Measurements from ENCODE around the gene ZNF385A. TPM values are rescaled to one million over a fixed set of nuclear protein-coding genes. Genes with fewer than 3 reads are reported as not detected.
"Not testable (repeated sequence)": the region's sequence is repeated elsewhere in the genome, so short reads cannot be mapped to it uniquely, and the experiment has no call there.

ZNF385A gene
- polyA plus RNA-seq, 1 donor from 2014 or later, result 0.46 TPM

- TF ChIP-seq RAD21 (conservative IDR thresholded peaks at IDR 0.05), result peak; percentile 21
- TF ChIP-seq EP300 (conservative IDR thresholded peaks at IDR 0.05; ENCODE audit: poor library complexity, severe bottlenecking), result peak; percentile 6
These were observed 59.0 kb downstream of the ZNF385A start for GRCh38 chr12:54325442-54326109.

GRCh38 chr12:54324617-54325441 lies 59.7 kb downstream of the ZNF385A start, which contains the start of gene COPZ1:
COPZ1 (plus strand) TSS chr12:54325131; CDS start chr12:54325164, 33 bp downstream.
- TF ChIP-seq MXI1 (conservative IDR thresholded peaks at IDR 0.05; ENCODE audit: poor library complexity, severe bottlenecking) (peak; percentile 86), EZH2 (IDR thresholded peaks at IDR 0.05; ENCODE audit: borderline replicate concordance, insufficient read depth, low read length, poor library complexity, severe bottlenecking) (no peak), SMC3 (conservative IDR thresholded peaks at IDR 0.05; ENCODE audit: poor library complexity) (peak; percentile 52), EP300 (conservative IDR thresholded peaks at IDR 0.05; ENCODE audit: poor library complexity, severe bottlenecking) (peak; percentile 51), POLR2AphosphoS5 (IDR thresholded peaks at IDR 0.05) (peak; percentile 91), TAF1 (IDR thresholded peaks at IDR 0.05; ENCODE audit: low read depth) (peak; percentile 92), RAD21 (conservative IDR thresholded peaks at IDR 0.05) (peak; percentile 50), CTCF (IDR thresholded peaks at IDR 0.05; ENCODE audit: poor library complexity, severe bottlenecking) (peak; percentile 92), REST (IDR thresholded peaks at IDR 0.05; ENCODE audit: borderline replicate concordance) (peak; percentile 72)
- no peaks in the 10 kb centered on the region for H4K20me1 ChIP-seq (ENCODE audit: insufficient read depth)
- peak within 1 kb of the TSS; percentile 98 for H3K4me2 ChIP-seq (ENCODE audit: low read length)

More at GRCh38 chr12:54325442-54326109, 59.0 kb downstream of the ZNF385A start:
- H3K27me3 ChIP-seq (ENCODE audit: insufficient read depth, low read depth, low read length); H4K20me1 ChIP-seq (ENCODE audit: insufficient read depth); H3F3A ChIP-seq (ENCODE audit: insufficient read depth, low read length, poor library complexity, severe bottlenecking); H3K36me3 ChIP-seq (ENCODE audit: insufficient read depth, low read length); H3K9me2 ChIP-seq (ENCODE audit: insufficient read depth, low read length); H3K9me3 ChIP-seq (ENCODE audit: low read length): not testable (repeated sequence)
- H2AFZ ChIP-seq (ENCODE audit: low read depth, low read length), result peak overlapping the region; percentile 53
- peaks cover 18% of the 10 kb centered on the region for H3K79me2 ChIP-seq (replicated peaks; ENCODE audit: insufficient read depth, low read length)
- peak overlapping the region; percentile 98 for H3K4me2 ChIP-seq (ENCODE audit: low read length)
- peak overlapping the region; percentile 77 for H3K27ac ChIP-seq (ENCODE audit: low read length)
- peak overlapping the region; percentile 72 for H3K4me3 ChIP-seq (ENCODE audit: low read length)
- H3K9ac ChIP-seq (ENCODE audit: low read length), result peak overlapping the region; percentile 79

More at GRCh38 chr12:54324617-54325441, 59.7 kb downstream of the ZNF385A start, which contains the start of gene COPZ1:
- no peaks in the 10 kb centered on the region for H3K9me2 ChIP-seq (ENCODE audit: insufficient read depth, low read length)
- H3K4me3 ChIP-seq (ENCODE audit: low read length), result peak within 1 kb of the TSS; percentile 72
- peaks cover 14% of the 10 kb centered on the region for H3K79me2 ChIP-seq (replicated peaks; ENCODE audit: insufficient read depth, low read length)
- H3K36me3 ChIP-seq (ENCODE audit: insufficient read depth, low read length), result no peaks in the 10 kb centered on the region
- H3K9me3 ChIP-seq (ENCODE audit: low read length), result no peaks in the 10 kb centered on the region
- no peaks in the 10 kb centered on the region for H3F3A ChIP-seq (ENCODE audit: insufficient read depth, low read length, poor library complexity, severe bottlenecking)
- peak within 1 kb of the TSS; percentile 100 for H2AFZ ChIP-seq (ENCODE audit: low read depth, low read length)
- peak within 1 kb of the TSS; percentile 77 for H3K27ac ChIP-seq (ENCODE audit: low read length)
- no peaks in the 10 kb centered on the region for H3K27me3 ChIP-seq (ENCODE audit: insufficient read depth, low read depth, low read length)
- H3K9ac ChIP-seq (ENCODE audit: low read length), result peak within 1 kb of the TSS; percentile 79
